Ishikawa (cell line): ENCODE results near the gene FHIT.

Experiments used
- CREB1 ChIP-seq: IDR thresholded peaks from 2 replicates; pipeline ENCODE4 v1.6.1; 2012; ENCODE audit warnings: low read depth
- EGR1 ChIP-seq: IDR thresholded peaks from 2 replicates; pipeline ENCODE4 v1.6.1; 2012
- EP300 ChIP-seq: IDR thresholded peaks from 2 replicates; pipeline ENCODE4 v1.6.1; 2012; ENCODE audit warnings: borderline replicate concordance
- FOXM1 ChIP-seq: IDR thresholded peaks from 2 replicates; pipeline ENCODE4 v1.6.1; 2012; ENCODE audit warnings: low read depth, borderline replicate concordance
- RAD21 ChIP-seq: IDR thresholded peaks from 2 replicates; pipeline ENCODE4 v1.6.1; 2012; ENCODE audit warnings: low read depth
- TEAD4 ChIP-seq: IDR thresholded peaks from 2 replicates; pipeline ENCODE4 v1.6.1; 2012
- YY1 ChIP-seq: IDR thresholded peaks from 2 replicates; pipeline ENCODE4 v1.6.1; 2012; ENCODE audit warnings: low read depth
- TF ChIP-seq, protein P1 (sequence below): IDR thresholded peaks from 2 replicates; pipeline ENCODE4 v1.6.1; 2012; ENCODE audit warnings: low read depth, mild to moderate bottlenecking
- TF ChIP-seq, protein P2 (sequence below): IDR thresholded peaks from 2 replicates; pipeline ENCODE4 v1.6.1; 2012

DNA sequence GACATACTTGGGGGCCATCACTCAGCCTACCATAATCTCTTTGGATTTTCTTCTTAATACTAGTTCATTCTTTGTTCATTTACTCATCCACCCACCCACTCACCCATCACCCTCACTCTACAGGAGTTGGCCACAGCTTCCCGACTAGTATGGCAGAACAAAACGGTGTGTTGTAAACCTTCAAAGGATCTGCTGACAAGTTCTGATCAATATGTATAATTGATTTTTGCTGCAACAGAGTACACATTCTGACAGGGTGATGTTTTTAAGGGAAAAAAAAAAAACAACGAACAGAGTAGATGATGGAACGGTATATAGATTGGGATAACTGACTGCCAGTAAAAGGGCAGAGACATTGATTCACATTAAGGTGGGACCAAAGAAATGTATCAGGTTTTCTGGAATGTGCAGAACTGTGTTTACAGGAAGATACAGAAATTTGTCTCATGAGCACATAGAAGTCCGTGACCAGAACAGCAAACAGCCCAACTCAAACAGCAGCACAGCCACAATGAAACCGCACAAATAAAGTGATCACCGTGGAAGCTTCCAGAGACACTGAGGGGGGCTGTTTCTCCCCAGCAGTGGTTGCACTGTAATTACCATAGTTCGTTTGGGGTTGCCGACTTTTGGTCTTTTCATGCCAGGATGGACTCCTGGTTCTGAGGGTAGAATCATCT, 931.9 kb downstream of the FHIT start:
- TF ChIP-seq TEAD4 (no peak), EGR1 (no peak), YY1 (no peak), RAD21 (no peak), FOXM1 (no peak), EP300 (no peak), CREB1 (no peak)
- TF ChIP-seq, protein P1, sequence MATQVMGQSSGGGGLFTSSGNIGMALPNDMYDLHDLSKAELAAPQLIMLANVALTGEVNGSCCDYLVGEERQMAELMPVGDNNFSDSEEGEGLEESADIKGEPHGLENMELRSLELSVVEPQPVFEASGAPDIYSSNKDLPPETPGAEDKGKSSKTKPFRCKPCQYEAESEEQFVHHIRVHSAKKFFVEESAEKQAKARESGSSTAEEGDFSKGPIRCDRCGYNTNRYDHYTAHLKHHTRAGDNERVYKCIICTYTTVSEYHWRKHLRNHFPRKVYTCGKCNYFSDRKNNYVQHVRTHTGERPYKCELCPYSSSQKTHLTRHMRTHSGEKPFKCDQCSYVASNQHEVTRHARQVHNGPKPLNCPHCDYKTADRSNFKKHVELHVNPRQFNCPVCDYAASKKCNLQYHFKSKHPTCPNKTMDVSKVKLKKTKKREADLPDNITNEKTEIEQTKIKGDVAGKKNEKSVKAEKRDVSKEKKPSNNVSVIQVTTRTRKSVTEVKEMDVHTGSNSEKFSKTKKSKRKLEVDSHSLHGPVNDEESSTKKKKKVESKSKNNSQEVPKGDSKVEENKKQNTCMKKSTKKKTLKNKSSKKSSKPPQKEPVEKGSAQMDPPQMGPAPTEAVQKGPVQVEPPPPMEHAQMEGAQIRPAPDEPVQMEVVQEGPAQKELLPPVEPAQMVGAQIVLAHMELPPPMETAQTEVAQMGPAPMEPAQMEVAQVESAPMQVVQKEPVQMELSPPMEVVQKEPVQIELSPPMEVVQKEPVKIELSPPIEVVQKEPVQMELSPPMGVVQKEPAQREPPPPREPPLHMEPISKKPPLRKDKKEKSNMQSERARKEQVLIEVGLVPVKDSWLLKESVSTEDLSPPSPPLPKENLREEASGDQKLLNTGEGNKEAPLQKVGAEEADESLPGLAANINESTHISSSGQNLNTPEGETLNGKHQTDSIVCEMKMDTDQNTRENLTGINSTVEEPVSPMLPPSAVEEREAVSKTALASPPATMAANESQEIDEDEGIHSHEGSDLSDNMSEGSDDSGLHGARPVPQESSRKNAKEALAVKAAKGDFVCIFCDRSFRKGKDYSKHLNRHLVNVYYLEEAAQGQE, result no peak
- TF ChIP-seq, protein P2, sequence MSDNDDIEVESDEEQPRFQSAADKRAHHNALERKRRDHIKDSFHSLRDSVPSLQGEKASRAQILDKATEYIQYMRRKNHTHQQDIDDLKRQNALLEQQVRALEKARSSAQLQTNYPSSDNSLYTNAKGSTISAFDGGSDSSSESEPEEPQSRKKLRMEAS, result no peak
